ENCODE data around the gene NR2C2.

Gene NR2C2

GRCh38 chr3:15042936-15043335 is 95.6 kb downstream of the NR2C2 start:
- no peak overlapping the region for H3K4me3 ChIP-seq (ENCODE audit: low read depth, low read length)

GRCh38 chr3:15043408-15044171 is 96.2 kb downstream of the NR2C2 start:
- no peak overlapping the region for H3K4me3 ChIP-seq (ENCODE audit: low read depth, low read length)
- no peak for DNase-seq (ENCODE audit: low read depth)
- TF ChIP-seq MAX (IDR thresholded peaks at IDR 0.05; ENCODE audit: low read depth, low read length), result no peak
- no peak for TF ChIP-seq POLR2A (IDR thresholded peaks at IDR 0.05; ENCODE audit: extremely low read depth, insufficient read length)
- no peak for TF ChIP-seq MYC (IDR thresholded peaks at IDR 0.05; ENCODE audit: low read depth, low read length)
- no peak for TF ChIP-seq CTCF (IDR thresholded peaks at IDR 0.05; ENCODE audit: low read depth, low read length)

More at GRCh38 chr3:15042936-15043335, 95.6 kb downstream of the NR2C2 start:
- TF ChIP-seq CTCF (IDR thresholded peaks at IDR 0.05; ENCODE audit: low read depth, low read length) (no peak), MAX (IDR thresholded peaks at IDR 0.05; ENCODE audit: low read depth, low read length) (no peak), POLR2A (IDR thresholded peaks at IDR 0.05; ENCODE audit: extremely low read depth, insufficient read length) (no peak)
- no peak for DNase-seq (ENCODE audit: low read depth)

GRCh38 chr3:15044326-15044725 is 96.9 kb downstream of the NR2C2 start:
- TF ChIP-seq POLR2A (IDR thresholded peaks at IDR 0.05; ENCODE audit: extremely low read depth, insufficient read length) (no peak), MYC (IDR thresholded peaks at IDR 0.05; ENCODE audit: low read depth, low read length) (no peak), MAX (IDR thresholded peaks at IDR 0.05; ENCODE audit: low read depth, low read length) (no peak), CTCF (IDR thresholded peaks at IDR 0.05; ENCODE audit: low read depth, low read length) (no peak)
- H3K4me3 ChIP-seq (ENCODE audit: low read depth, low read length), result no peak overlapping the region
- DNase-seq (ENCODE audit: low read depth), result no peak

- no peak for DNase-seq (ENCODE audit: low read depth)
- no peak overlapping the region for H3K4me3 ChIP-seq (ENCODE audit: low read depth, low read length)
- TF ChIP-seq MAX (IDR thresholded peaks at IDR 0.05; ENCODE audit: low read depth, low read length) (no peak), MYC (IDR thresholded peaks at IDR 0.05; ENCODE audit: low read depth, low read length) (no peak), POLR2A (IDR thresholded peaks at IDR 0.05; ENCODE audit: extremely low read depth, insufficient read length) (no peak), CTCF (IDR thresholded peaks at IDR 0.05; ENCODE audit: low read depth, low read length) (no peak)
These were observed 98.3 kb downstream of the NR2C2 start for GRCh38 chr3:15045667-15046066.

GRCh38 chr3:15049584-15049983 is 102.2 kb downstream of the NR2C2 start:
- no peak overlapping the region for H3K4me3 ChIP-seq (ENCODE audit: low read depth, low read length)
- DNase-seq (ENCODE audit: low read depth), result no peak
- TF ChIP-seq MYC (IDR thresholded peaks at IDR 0.05; ENCODE audit: low read depth, low read length) (no peak), CTCF (IDR thresholded peaks at IDR 0.05; ENCODE audit: low read depth, low read length) (no peak), POLR2A (IDR thresholded peaks at IDR 0.05; ENCODE audit: extremely low read depth, insufficient read length) (no peak), MAX (IDR thresholded peaks at IDR 0.05; ENCODE audit: low read depth, low read length) (no peak)

Data from NB4 (cell line).